H1 (cell line): ENCODE data around the gene RUVBL2.

Source experiments
- ATF2 ChIP-seq: IDR thresholded peaks from 2 replicates; pipeline ENCODE4 v1.6.1; 2012; ENCODE audit warnings: low read length, inconsistent platforms
- EZH2 ChIP-seq: fragments of 200-600 bp; sonication (generic); IDR thresholded peaks from 2 replicates; pipeline ENCODE4 v1.7.1; 2012; ENCODE audit warnings: low read depth, mild to moderate bottlenecking, moderate library complexity, low read length, inconsistent platforms; ENCODE audit not compliant: severe bottlenecking
- JUN ChIP-seq: IDR thresholded peaks from 2 replicates; pipeline ENCODE4 v1.6.1; 2011; ENCODE audit warnings: low read depth, mild to moderate bottlenecking, improper control_type of control experiment, low read length
- JUND ChIP-seq: IDR thresholded peaks from 2 replicates; pipeline ENCODE4 v1.6.1; 2011; ENCODE audit warnings: mild to moderate bottlenecking, improper control_type of control experiment, low read length
- MAFK ChIP-seq: IDR thresholded peaks from 2 replicates; pipeline ENCODE4 v1.6.1; 2012; ENCODE audit warnings: low read depth, mild to moderate bottlenecking, improper control_type of control experiment, low read length
- MAX ChIP-seq: IDR thresholded peaks from 2 replicates; pipeline ENCODE4 v1.6.1; 2012; ENCODE audit warnings: inconsistent platforms
- POLR2A ChIP-seq, 2 experiments: IDR thresholded peaks; 1 replicate in 1 of 2; 2 replicates in 1 of 2; pipeline ENCODE4 v1.6.1; 2011; ENCODE audit warnings: low read depth in 2 of 2, low read length in 2 of 2, mild to moderate bottlenecking in 2 of 2; ENCODE audit errors: control extremely low read depth in 1 of 2
- POLR2AphosphoS5 ChIP-seq: IDR thresholded peaks from 2 replicates; pipeline ENCODE4 v1.6.1; 2011; ENCODE audit warnings: low read depth, low read length
- RXRA ChIP-seq: IDR thresholded peaks from 2 replicates; pipeline ENCODE4 v1.6.1; 2011; ENCODE audit warnings: low read depth, mild to moderate bottlenecking, low read length, moderate library complexity; ENCODE audit not compliant: insufficient read depth
- SIN3A ChIP-seq, 2 experiments: IDR thresholded peaks in 1 of 2; conservative IDR thresholded peaks in 1 of 2; 2 replicates each; pipeline ENCODE4 v1.6.1; 2011 to 2012; ENCODE audit warnings: low read length in 2 of 2, improper control_type of control experiment in 1 of 2, low read depth in 1 of 2, mild to moderate bottlenecking in 1 of 2
- TEAD4 ChIP-seq: IDR thresholded peaks from 2 replicates; pipeline ENCODE4 v1.6.1; 2012; ENCODE audit warnings: low read depth, low read length, inconsistent platforms, mixed read lengths
- TF ChIP-seq, protein P1 (sequence below), 3 experiments: IDR thresholded peaks; 1 replicate in 2 of 3; 2 replicates in 1 of 3; pipeline versions ENCODE4 v1.5.1 to v1.6.1; 2011; ENCODE audit warnings: low read length in 3 of 3, mild to moderate bottlenecking in 3 of 3, inconsistent platforms in 2 of 3, low read depth in 1 of 3, moderate library complexity in 1 of 3; ENCODE audit not compliant: insufficient read depth in 1 of 3; ENCODE audit errors: control extremely low read depth in 1 of 3

GRCh38 chr19:48989701-48990291 lies 3.9 kb upstream of the RUVBL2 start:
- TF ChIP-seq, protein P1, sequence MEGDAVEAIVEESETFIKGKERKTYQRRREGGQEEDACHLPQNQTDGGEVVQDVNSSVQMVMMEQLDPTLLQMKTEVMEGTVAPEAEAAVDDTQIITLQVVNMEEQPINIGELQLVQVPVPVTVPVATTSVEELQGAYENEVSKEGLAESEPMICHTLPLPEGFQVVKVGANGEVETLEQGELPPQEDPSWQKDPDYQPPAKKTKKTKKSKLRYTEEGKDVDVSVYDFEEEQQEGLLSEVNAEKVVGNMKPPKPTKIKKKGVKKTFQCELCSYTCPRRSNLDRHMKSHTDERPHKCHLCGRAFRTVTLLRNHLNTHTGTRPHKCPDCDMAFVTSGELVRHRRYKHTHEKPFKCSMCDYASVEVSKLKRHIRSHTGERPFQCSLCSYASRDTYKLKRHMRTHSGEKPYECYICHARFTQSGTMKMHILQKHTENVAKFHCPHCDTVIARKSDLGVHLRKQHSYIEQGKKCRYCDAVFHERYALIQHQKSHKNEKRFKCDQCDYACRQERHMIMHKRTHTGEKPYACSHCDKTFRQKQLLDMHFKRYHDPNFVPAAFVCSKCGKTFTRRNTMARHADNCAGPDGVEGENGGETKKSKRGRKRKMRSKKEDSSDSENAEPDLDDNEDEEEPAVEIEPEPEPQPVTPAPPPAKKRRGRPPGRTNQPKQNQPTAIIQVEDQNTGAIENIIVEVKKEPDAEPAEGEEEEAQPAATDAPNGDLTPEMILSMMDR (IDR thresholded peaks at IDR 0.05; ENCODE audit: control extremely low read depth in 1 of 3, insufficient read depth in 1 of 3, low read depth in 1 of 3, low read length in 3 of 3) = no peak
- no peak for TF ChIP-seq TEAD4
- no peak for TF ChIP-seq POLR2A (IDR thresholded peaks at IDR 0.05; ENCODE audit: control extremely low read depth in 1 of 2, low read depth in 2 of 2, low read length in 2 of 2)
- TF ChIP-seq EZH2 = no peak
- TF ChIP-seq POLR2AphosphoS5 = no peak
- no peak for TF ChIP-seq MAX
- no peak for TF ChIP-seq MAFK
- TF ChIP-seq ATF2 = no peak
- TF ChIP-seq RXRA = no peak
- TF ChIP-seq JUN = no peak
- TF ChIP-seq JUND = no peak
- no peak for TF ChIP-seq SIN3A (conservative IDR thresholded peaks at IDR 0.05 in 1 of 2, IDR thresholded peaks at IDR 0.05 in 1 of 2; ENCODE audit: low read depth in 1 of 2, low read length in 2 of 2)
